Ovary (tissue), 9 donors: ENCODE data around the gene JADE2. TPM values are rescaled to one million over a fixed set of nuclear protein-coding genes. Genes with fewer than 3 reads are reported as not detected.

ENCODE experiments used
- DNase-seq, 5 donors: peaks; one replicate each; pipeline ENCODE4 v3.0.0-alpha.2; 2019 to 2020
- H3K27ac ChIP-seq, 2 donors: fragments of 200-600 bp; one replicate each; pipeline versions ENCODE4 v1.5.1 to v1.8.0; 2019 to 2022
- H3K27me3 ChIP-seq: fragments of 200-600 bp; one replicate; pipeline ENCODE4 v1.8.0; 2022
- H3K36me3 ChIP-seq: fragments of 200-600 bp; sonication (generic); one replicate; pipeline ENCODE4 v1.5.1; 2019
- H3K4me1 ChIP-seq: one replicate; pipeline ENCODE4 v1.8.1; 2013; ENCODE audit warnings: mild to moderate bottlenecking, moderate library complexity; ENCODE audit not compliant: insufficient read depth
- H3K4me3 ChIP-seq: fragments of 200-600 bp; sonication (generic); one replicate; pipeline ENCODE4 v1.5.1; 2017
- H3K9me3 ChIP-seq, 2 donors: fragments of 200-600 bp in 1 of 2; sonication (generic) in 1 of 2; one replicate each; pipeline versions ENCODE4 v1.5.1 to v1.8.1; 2013 to 2019; ENCODE audit warnings: mild to moderate bottlenecking in 1 of 2, moderate library complexity in 1 of 2
- EP300 ChIP-seq: sonication (generic); formaldehyde crosslinking; IDR thresholded peaks from one replicate; pipeline ENCODE4 v1.6.1; 2017; ENCODE audit warnings: antibody characterized with exemption
- POLR2A ChIP-seq: fragments of 450-650 bp; IDR thresholded peaks from one replicate; pipeline ENCODE4 v1.6.1; 2017; ENCODE audit warnings: antibody characterized with exemption, mild to moderate bottlenecking, moderate library complexity
- WGBS, 3 donors: extraction: QIAGEN DNeasy Blood & Tissue Kit in 1 of 3; methylation state at CpG; one replicate each; pipeline versions ENCODE4 v1.1.5 to v1.1.7; 2013 to 2017; 5-methylcytosine and 5-hydroxymethylcytosine counted together
- intact Hi-C, 4 donors: fragments of 100-400 bp; cut with DNase I; formaldehyde crosslinking; loops; one replicate each; pipeline versions ENCODE4 v1.11.0 to v1.15.1; 2022 to 2023
- polyA plus RNA-seq, 2 donors: library from polyadenylated mRNA; stranded (reverse); fragments of 200-250 nt in 1 of 2; fragments of 350-450 nt in 1 of 2; fragmentation: Illumina TruSeq in 1 of 2; extraction: RNeasy Lipid Tissue Mini Kit (QIAGEN cat#74804) in 1 of 2; gene quantifications; one replicate each; pipeline ENCODE4 v1.2.3, GENCODE V29; 2013 to 2014
- total RNA-seq, 7 donors: library from RNA; depleted of rRNA in 2 of 7; stranded (reverse); fragments of >200 nt in 2 of 7; fragmentation: NEBNext Ultra II Directional in 3 of 7; extraction: Animal tissue kit (Norgen Biotek cat#: 25700) in 3 of 7; gene quantifications; one replicate each; pipeline versions ENCODE4 v1.1.0 to v1.2.4, GENCODE V29; 2016 to 2023
- TF ChIP-seq, protein P1 (sequence below), 3 donors: fragments of 450-650 bp in 2 of 3; fragments of 200-600 bp in 1 of 3; IDR thresholded peaks; one replicate each; pipeline versions ENCODE4 v1.5.1 to v1.8.0; 2016 to 2022; ENCODE audit warnings: antibody characterized with exemption in 3 of 3, mild to moderate bottlenecking in 1 of 3
- donor health status: DM: no; HTN: no; CAD: no; lungs with moderate emphysema.
- donor health status: DM: no; HTN: no; CAD: no.
- donor health status: Bipolar disorder and iron deficiency.
- donor health status: DM: yes; HTN: yes; CAD: no.
- donor health status: DM: no; HTN: no; CAD: no.
- donor health status: DM: yes; HTN: yes; CAD: no.

Gene JADE2
- total and polyA plus RNA-seq, 9 donors: 23.2 to 82.9 (median 66.0) TPM

DNA sequence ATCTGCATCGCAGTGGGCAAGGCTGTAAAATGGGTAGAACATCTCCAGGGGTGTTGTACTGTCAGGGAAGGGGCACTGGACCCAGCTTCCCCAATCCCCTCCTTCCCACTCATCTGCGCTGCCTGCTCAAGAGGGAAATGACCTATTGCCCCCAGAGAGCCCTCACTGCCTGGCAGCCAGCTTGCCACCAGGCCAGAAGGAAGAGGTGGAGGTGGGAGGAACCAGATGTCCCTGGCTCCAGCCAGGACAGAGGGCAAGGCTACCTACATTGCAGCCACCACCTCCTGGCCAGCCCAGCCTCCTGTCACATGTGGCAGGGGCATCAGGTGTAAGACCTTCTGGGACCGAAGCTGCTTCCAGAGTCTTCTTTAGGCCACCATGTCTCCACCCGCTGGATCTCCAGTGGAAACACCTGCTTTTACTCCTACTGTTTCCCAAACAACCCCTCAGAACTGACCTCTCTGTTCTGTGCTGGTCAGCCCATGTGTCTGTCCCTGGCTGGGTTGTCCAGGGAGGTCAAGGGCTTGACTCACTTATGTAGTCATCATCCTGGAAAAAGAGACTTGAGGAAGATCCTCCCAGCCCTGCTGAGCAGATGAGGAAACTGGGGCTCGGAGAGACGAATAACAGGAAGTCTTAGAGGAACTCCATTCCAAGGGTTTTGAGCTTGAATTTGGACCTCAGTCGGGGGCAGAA is 42.3 kb downstream of the JADE2 start:
- Histone ChIP-seq H3K4me1 (peaks cover 17% of the 10 kb centered on the region), H3K36me3 (no peaks in the 10 kb centered on the region), H3K4me3 (no peak overlapping the region), H3K27ac (peak overlapping the region in 1 of 2 donors; percentile 0), H3K27me3 (no peaks in the 10 kb centered on the region), H3K9me3 (no peaks in the 10 kb centered on the region)
- 50 to 64% (median 64%) methylated on average over 7 of the region's 7 CpGs for WGBS, 3 donors
- intact Hi-C loops: loop anchor here in 1 of 4 donors (5.0 kb wide), 1 partner anchor 40 kb away; the partner anchor contains the start of gene JADE2
- DNase-seq: peak in 4 of 5 donors; percentile 36 to 73 (median 52)
- TF ChIP-seq POLR2A (no peak), EP300 (no peak)
- TF ChIP-seq, protein P1, sequence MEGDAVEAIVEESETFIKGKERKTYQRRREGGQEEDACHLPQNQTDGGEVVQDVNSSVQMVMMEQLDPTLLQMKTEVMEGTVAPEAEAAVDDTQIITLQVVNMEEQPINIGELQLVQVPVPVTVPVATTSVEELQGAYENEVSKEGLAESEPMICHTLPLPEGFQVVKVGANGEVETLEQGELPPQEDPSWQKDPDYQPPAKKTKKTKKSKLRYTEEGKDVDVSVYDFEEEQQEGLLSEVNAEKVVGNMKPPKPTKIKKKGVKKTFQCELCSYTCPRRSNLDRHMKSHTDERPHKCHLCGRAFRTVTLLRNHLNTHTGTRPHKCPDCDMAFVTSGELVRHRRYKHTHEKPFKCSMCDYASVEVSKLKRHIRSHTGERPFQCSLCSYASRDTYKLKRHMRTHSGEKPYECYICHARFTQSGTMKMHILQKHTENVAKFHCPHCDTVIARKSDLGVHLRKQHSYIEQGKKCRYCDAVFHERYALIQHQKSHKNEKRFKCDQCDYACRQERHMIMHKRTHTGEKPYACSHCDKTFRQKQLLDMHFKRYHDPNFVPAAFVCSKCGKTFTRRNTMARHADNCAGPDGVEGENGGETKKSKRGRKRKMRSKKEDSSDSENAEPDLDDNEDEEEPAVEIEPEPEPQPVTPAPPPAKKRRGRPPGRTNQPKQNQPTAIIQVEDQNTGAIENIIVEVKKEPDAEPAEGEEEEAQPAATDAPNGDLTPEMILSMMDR (IDR thresholded peaks at IDR 0.05): no peak

DNA sequence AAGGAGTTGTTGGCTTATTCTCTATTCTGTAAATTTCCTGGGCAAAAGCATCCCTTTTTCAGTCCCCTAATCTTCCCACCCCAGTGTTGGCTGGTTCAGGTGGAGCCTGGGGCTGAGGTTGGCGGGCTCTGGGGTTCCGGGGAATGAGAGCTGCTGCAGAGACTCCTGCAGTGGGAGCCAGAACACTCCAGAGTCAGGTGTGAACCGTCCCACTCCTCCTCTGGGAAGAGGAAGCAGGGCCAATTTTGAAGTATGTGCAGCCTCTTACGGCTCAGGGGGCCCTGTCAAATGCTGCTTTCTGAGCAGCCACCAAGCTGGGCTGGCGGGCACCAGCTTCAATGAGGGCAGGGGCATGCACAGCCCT is 42.8 kb downstream of the JADE2 start:
- 43 to 69% (median 64%) methylated on average over 5 of the region's 5 CpGs for WGBS, 3 donors
- Histone ChIP-seq H3K27ac (peak overlapping the region in 1 of 2 donors; percentile 7), H3K27me3 (no peaks in the 10 kb centered on the region), H3K36me3 (no peaks in the 10 kb centered on the region), H3K4me3 (no peak overlapping the region), H3K9me3 (no peaks in the 10 kb centered on the region), H3K4me1 (peaks cover 17% of the 10 kb centered on the region)
- intact Hi-C loops: loop anchor here in 1 of 4 donors (5.0 kb wide), 1 partner anchor 41 kb away; the partner anchor contains the start of gene JADE2
- TF ChIP-seq POLR2A: no peak
- no peak for TF ChIP-seq EP300
- TF ChIP-seq, protein P1 (IDR thresholded peaks at IDR 0.05): no peak
- no peak for DNase-seq

DNA sequence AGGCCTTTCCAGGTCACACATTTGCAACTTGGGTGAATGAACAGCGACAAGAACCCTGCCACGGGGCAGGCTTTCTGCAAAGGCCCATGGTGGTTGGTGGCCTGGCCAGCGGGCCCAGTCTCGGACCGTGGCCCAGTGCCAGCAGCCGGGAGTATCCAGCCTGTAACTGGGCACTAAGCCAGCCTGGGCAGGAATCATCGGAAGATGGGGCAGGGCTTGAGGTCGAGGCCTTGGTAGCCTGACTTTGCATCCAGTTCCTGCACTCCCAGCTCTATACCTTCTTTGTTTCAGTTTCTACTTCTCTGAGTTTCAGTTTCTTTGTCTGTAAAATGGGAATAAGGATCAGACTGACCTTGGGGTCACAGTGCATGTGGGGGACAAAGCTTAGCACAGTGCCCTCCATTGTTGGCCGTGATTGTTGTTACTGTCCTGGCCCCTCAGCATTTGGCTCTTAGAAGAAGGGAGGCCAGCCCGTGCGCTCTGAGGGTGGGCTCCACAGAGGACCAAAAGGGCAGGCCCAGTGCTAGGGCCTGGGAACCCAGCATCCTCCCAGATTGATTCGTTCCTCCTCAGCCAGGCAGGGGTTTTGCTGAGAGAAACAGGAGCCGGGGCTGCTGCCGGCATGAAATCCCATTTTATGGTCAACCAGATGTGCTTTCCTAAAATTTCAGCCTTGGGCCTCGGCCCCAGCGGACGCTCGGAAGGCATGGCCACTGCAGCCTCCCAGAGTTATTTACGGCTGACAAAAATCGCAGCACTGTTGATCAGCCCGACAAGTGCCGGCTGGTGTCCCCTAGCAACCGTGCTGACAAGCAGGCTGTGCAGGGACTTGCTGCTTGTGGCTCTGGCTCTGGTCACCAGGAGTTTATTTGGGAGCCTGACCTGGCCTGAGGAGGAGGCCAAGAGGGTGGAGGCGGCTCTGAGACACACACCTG is 43.6 kb downstream of the JADE2 start:
- Histone ChIP-seq H3K27me3 (no peaks in the 10 kb centered on the region), H3K36me3 (no peaks in the 10 kb centered on the region), H3K4me1 (peaks cover 17% of the 10 kb centered on the region), H3K27ac (peak overlapping the region in 1 of 2 donors; percentile 7), H3K9me3 (no peaks in the 10 kb centered on the region), H3K4me3 (no peak overlapping the region)
- intact Hi-C loops: loop anchor here in 1 of 4 donors (5.0 kb wide), 1 partner anchor 42 kb away; the partner anchor contains the start of gene JADE2
- 43 to 48% (median 45%) methylated on average over 24 of the region's 24 CpGs for WGBS, 3 donors
- no peak for TF ChIP-seq POLR2A
- no peak for TF ChIP-seq EP300
- DNase-seq: peak; percentile 69 to 84 (median 74)

DNA sequence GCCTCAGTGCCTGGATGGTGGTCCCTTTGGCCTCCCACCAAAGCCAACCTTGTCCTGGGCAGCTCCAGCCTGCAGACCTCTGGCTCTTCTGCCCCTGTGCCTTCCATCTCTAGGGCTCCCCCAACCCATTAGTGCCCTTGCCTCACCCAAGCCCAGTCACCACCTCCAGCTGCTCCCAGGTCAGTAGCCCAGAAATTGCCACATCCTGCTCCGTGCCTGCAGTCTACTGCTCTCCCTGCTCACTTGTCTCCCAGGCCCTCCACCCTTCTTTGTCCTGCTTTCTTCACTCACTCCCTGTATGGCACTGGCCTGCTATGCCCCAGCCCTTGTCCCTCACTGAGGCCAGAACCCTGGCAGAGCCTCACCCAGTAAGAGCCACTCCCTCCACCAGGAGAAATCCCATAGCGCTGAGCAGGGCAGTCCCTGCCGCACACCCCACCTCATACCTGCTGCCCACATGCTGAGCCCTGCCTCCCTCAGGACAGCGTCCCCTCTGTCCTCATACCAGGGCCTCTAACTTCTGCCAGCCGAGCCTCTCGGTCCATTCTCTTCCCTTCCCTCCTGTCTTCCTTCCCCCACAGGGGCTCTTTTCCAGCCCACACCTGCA is 44.4 kb downstream of the JADE2 start:
- Histone ChIP-seq H3K27ac (no peak overlapping the region), H3K36me3 (no peaks in the 10 kb centered on the region), H3K9me3 (no peaks in the 10 kb centered on the region), H3K4me1 (peaks cover 17% of the 10 kb centered on the region), H3K4me3 (no peak overlapping the region), H3K27me3 (no peaks in the 10 kb centered on the region)
- DNase-seq: peak in 1 of 5 donors; percentile 15
- 90 to 92% (median 92%) methylated on average over 6 of the region's 6 CpGs for WGBS, 3 donors
- intact Hi-C loops: loop anchor here in 2 of 4 donors (5.0 to 10.0 kb wide), 2 partner anchors 43 to 155 kb away; partner anchors contain the start of genes JADE2 (in 2 of the 2) and CDKN2AIPNL (in 1 of the 2)
- TF ChIP-seq POLR2A: no peak
- TF ChIP-seq, protein P1 (IDR thresholded peaks at IDR 0.05): no peak
- TF ChIP-seq EP300: no peak
